Hepatocyte (in vitro differentiated cells): Measurements from ENCODE around the gene RNF2. TPM values are rescaled to one million over a fixed set of nuclear protein-coding genes. Genes with fewer than 3 reads are reported as not detected.

Experiments used
- DNase-seq: peaks from one replicate; pipeline ENCODE4 v3.0.0-alpha.2; 2016; ENCODE audit warnings: low spot score
- H2AFZ ChIP-seq: fragments of 200-600 bp; sonication (generic); 2 replicates; pipeline ENCODE4 v1.6.0; 2016; ENCODE audit warnings: antibody characterized with exemption, mild to moderate bottlenecking
- H3K27ac ChIP-seq: fragments of 200-600 bp; sonication (generic); 2 replicates; pipeline ENCODE4 v1.5.1; 2016; ENCODE audit warnings: mild to moderate bottlenecking
- H3K27me3 ChIP-seq: fragments of 200-600 bp; sonication (generic); 2 replicates; pipeline ENCODE4 v1.6.1; 2016
- H3K36me3 ChIP-seq: fragments of 200-600 bp; sonication (generic); replicated peaks from 2 replicates; pipeline ENCODE4 v1.5.1; 2016; ENCODE audit warnings: low read depth; ENCODE audit not compliant: insufficient read depth
- H3K4me1 ChIP-seq: fragments of 200-600 bp; sonication (generic); 2 replicates; pipeline ENCODE4 v1.5.1; 2016; ENCODE audit warnings: mild to moderate bottlenecking, moderate library complexity; ENCODE audit not compliant: insufficient read depth
- H3K4me2 ChIP-seq: fragments of 200-600 bp; sonication (generic); 2 replicates; pipeline ENCODE4 v1.6.0; 2016
- H3K4me3 ChIP-seq: fragments of 200-600 bp; sonication (generic); 2 replicates; pipeline ENCODE4 v1.5.1; 2016; ENCODE audit warnings: mild to moderate bottlenecking
- H3K79me2 ChIP-seq: fragments of 200-600 bp; sonication (generic); 2 replicates; pipeline ENCODE4 v1.6.0; 2017; ENCODE audit warnings: mild to moderate bottlenecking
- H3K9me2 ChIP-seq: fragments of 200-600 bp; sonication (generic); replicated peaks from 2 replicates; pipeline ENCODE4 v1.6.0; 2017; ENCODE audit warnings: mild to moderate bottlenecking; ENCODE audit not compliant: insufficient read depth
- H3K9me3 ChIP-seq: fragments of 200-600 bp; sonication (generic); 2 replicates; pipeline ENCODE4 v1.5.1; 2016; ENCODE audit warnings: low read depth, mild to moderate bottlenecking
- H4K20me1 ChIP-seq: fragments of 200-600 bp; sonication (generic); 2 replicates; pipeline ENCODE4 v1.6.0; 2016; ENCODE audit warnings: mild to moderate bottlenecking; ENCODE audit not compliant: insufficient read depth, poor library complexity, severe bottlenecking
- CTCF ChIP-seq: fragments of 200-600 bp; sonication (generic); IDR thresholded peaks from 2 replicates; pipeline ENCODE4 v1.5.1; 2016; ENCODE audit warnings: antibody characterized with exemption, mild to moderate bottlenecking; ENCODE audit not compliant: poor library complexity
- EZH2 ChIP-seq: fragments of 200-600 bp; sonication (generic); IDR thresholded peaks from 2 replicates; pipeline ENCODE4 v1.6.1; 2016; ENCODE audit warnings: antibody characterized with exemption, mild to moderate bottlenecking, borderline replicate concordance
- EZH2phosphoT487 ChIP-seq: fragments of 200-600 bp; sonication (generic); IDR thresholded peaks from one replicate; pipeline ENCODE4 v1.6.1; 2018; ENCODE audit warnings: antibody characterized with exemption, mild to moderate bottlenecking, low read depth, moderate library complexity; ENCODE audit not compliant: unreplicated experiment, severe bottlenecking
- WGBS: methylation state at CpG from one replicate; pipeline ENCODE4 v1.1.6; 2016; ENCODE audit warnings: low lambda C conversion rate; ENCODE audit errors: missing lambda C conversion rate; 5-methylcytosine and 5-hydroxymethylcytosine counted together
- polyA plus RNA-seq: library from polyadenylated mRNA; unstranded; fragments of >200 nt; fragmentation: Nextera tagmentation; extraction: Ambion mirVana; gene quantifications from 2 replicates; pipeline ENCODE4 v1.2.1, GENCODE V29; 2016
- total RNA-seq: library from RNA; depleted of rRNA; stranded (reverse); fragments of >200 nt; gene quantifications from 2 replicates; pipeline ENCODE4 v1.2.3, GENCODE V29; 2014

The RNF2 gene
- total and polyA plus RNA-seq, 2 experiments from 2014 or later: 20.3 to 24.6 TPM

DNA sequence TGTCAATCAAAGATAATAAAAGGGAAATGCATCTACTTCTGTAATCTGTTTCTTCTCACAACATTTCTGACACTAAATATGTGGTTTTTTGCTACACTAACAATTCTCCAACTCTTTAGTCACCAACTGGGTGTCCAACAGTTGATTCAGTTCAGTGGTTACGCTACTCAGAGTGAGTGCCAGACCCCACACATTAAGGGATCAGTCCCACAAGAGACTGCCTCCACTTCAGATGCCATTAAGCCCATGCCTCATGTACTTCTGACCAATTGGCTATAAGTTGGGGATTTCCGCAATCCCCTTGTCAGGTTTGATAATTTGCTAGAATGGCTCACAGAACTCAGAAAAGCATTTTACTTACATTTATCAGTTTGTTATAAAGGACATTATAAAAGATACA lies 28.4 kb downstream of the RNF2 start:
- H3K9me3 ChIP-seq: no peaks in the 10 kb centered on the region
- no peaks in the 10 kb centered on the region for H3K4me1 ChIP-seq
- H2AFZ ChIP-seq: no peak overlapping the region
- no peaks in the 10 kb centered on the region for H3K36me3 ChIP-seq
- no peak overlapping the region for H3K4me3 ChIP-seq
- H4K20me1 ChIP-seq: no peaks in the 10 kb centered on the region
- H3K79me2 ChIP-seq: peaks cover 97% of the 10 kb centered on the region
- H3K27me3 ChIP-seq: no peaks in the 10 kb centered on the region
- no peak overlapping the region for H3K4me2 ChIP-seq
- WGBS: 100% methylated on average over 2 of the region's 2 CpGs
- no peak overlapping the region for H3K27ac ChIP-seq
- DNase-seq: no peak
- no peaks in the 10 kb centered on the region for H3K9me2 ChIP-seq
- no peak for TF ChIP-seq EZH2
- no peak for TF ChIP-seq EZH2phosphoT487
- no peak for TF ChIP-seq CTCF

- Histone ChIP-seq H4K20me1 (no peaks in the 10 kb centered on the region), H2AFZ (no peak overlapping the region), H3K4me1 (no peaks in the 10 kb centered on the region), H3K36me3 (no peaks in the 10 kb centered on the region), H3K79me2 (peaks cover 97% of the 10 kb centered on the region), H3K27ac (no peak overlapping the region), H3K4me3 (no peak overlapping the region), H3K9me3 (no peaks in the 10 kb centered on the region), H3K9me2 (no peaks in the 10 kb centered on the region), H3K27me3 (no peaks in the 10 kb centered on the region), H3K4me2 (no peak overlapping the region)
- DNase-seq: no peak
- TF ChIP-seq CTCF: no peak
- no peak for TF ChIP-seq EZH2
- TF ChIP-seq EZH2phosphoT487: no peak
Observed at GRCh38 chr1:185074307-185074706, 28.9 kb downstream of the RNF2 start.

GRCh38 chr1:185075476-185075875 lies 30.1 kb downstream of the RNF2 start:
- Histone ChIP-seq H4K20me1 (no peaks in the 10 kb centered on the region), H2AFZ (no peak overlapping the region), H3K9me3 (no peaks in the 10 kb centered on the region), H3K4me1 (no peaks in the 10 kb centered on the region), H3K79me2 (peaks cover 97% of the 10 kb centered on the region), H3K27ac (no peak overlapping the region), H3K27me3 (no peaks in the 10 kb centered on the region), H3K9me2 (no peaks in the 10 kb centered on the region), H3K4me2 (no peak overlapping the region), H3K4me3 (no peak overlapping the region), H3K36me3 (no peaks in the 10 kb centered on the region)
- DNase-seq: no peak
- TF ChIP-seq EZH2phosphoT487: no peak
- 94% methylated on average over 3 of the region's 3 CpGs for WGBS

DNA sequence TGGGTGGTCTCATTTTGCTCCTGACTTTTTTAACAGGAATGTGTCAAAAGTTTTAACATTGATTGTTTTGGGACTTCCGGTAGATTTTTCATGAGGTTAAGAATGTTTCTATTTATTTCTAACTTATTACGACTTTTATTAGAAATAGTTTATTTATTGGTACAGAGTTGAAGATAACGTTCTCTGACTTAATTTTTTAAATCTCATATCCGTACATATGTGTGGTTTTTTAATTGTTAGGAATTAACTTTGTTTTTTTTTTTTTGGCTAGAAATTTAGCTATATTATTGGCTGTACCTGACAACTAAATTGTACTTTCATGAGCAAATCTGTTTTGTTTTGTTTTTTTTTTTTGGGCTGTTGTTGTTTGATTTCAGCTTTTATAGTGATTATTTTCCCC lies 32.0 kb downstream of the RNF2 start:
- peaks cover 96% of the 10 kb centered on the region for H3K79me2 ChIP-seq
- H4K20me1 ChIP-seq: peaks cover 2% of the 10 kb centered on the region
- TF ChIP-seq CTCF (no peak), EZH2phosphoT487 (no peak), EZH2 (no peak)
- WGBS: 93% methylated on average over 4 of the region's 4 CpGs
- no peak for DNase-seq
- no peak overlapping the region for H3K4me2 ChIP-seq
- H3K4me1 ChIP-seq: no peaks in the 10 kb centered on the region
- H3K9me3 ChIP-seq: no peaks in the 10 kb centered on the region
- H3K9me2 ChIP-seq: no peaks in the 10 kb centered on the region
- H3K27ac ChIP-seq: no peak overlapping the region
- no peaks in the 10 kb centered on the region for H3K36me3 ChIP-seq
- H3K4me3 ChIP-seq: no peak overlapping the region
- H2AFZ ChIP-seq: no peak overlapping the region
- H3K27me3 ChIP-seq: no peaks in the 10 kb centered on the region
